ENCODE results near the gene PRCP. TPM values are rescaled to one million over a fixed set of nuclear protein-coding genes. Genes with fewer than 3 reads are reported as not detected.
"Not testable (repeated sequence)": the region's sequence is repeated elsewhere in the genome, so short reads cannot be mapped to it uniquely, and the experiment has no call there.

Gene PRCP
- 10 to 100 TPM; 26.7 to 28.4 TPM for total RNA-seq

GRCh38 chr11:82900277-82901164 lies at the start of gene PRCP:
PRCP (minus strand) TSS chr11:82900430; CDS start chr11:82900402, 28 bp downstream.
- CTCF ChIA-PET = interaction anchor here (0.7 to 2.6 kb wide), 5 partner anchors 27 to 259 kb away, joined by 3 to 8 read pairs (median 4); partner anchors contain the start of gene PCF11
- POLR2A ChIA-PET = interaction anchor here (0.5 to 3.1 kb wide), 12 partner anchors 25 to 385 kb away, joined by 3 to 23 read pairs (median 4); partner anchors contain the start of genes CCDC90B, PCF11 and RAB30

GRCh38 chr11:82949352-82949751 lies 49.1 kb upstream of the PRCP start:
- CTCF ChIA-PET = no interaction called here

GRCh38 chr11:82945682-82946081 lies 45.5 kb upstream of the PRCP start:
- ChIA-PET CTCF (no interaction called here), POLR2A (no interaction called here)

More at GRCh38 chr11:82949352-82949751, 49.1 kb upstream of the PRCP start:
- POLR2A ChIA-PET = no interaction called here

GRCh38 chr11:82945041-82945440 lies 44.8 kb upstream of the PRCP start:
- CTCF ChIA-PET = interaction anchor here (0.6 kb wide), 1 partner anchor 30 kb away, joined by 5 read pairs; no protein-coding TSS in a partner anchor
- POLR2A ChIA-PET = not testable (repeated sequence)

- ChIA-PET CTCF (no interaction called here), POLR2A (no interaction called here)
Measured at GRCh38 chr11:82944198-82944597, 44.0 kb upstream of the PRCP start.

- CTCF ChIA-PET, POLR2A ChIA-PET: not testable (repeated sequence)
Measured at GRCh38 chr11:82943430-82943829, 43.2 kb upstream of the PRCP start.

GRCh38 chr11:82942376-82942775 lies 42.1 kb upstream of the PRCP start:
- ChIA-PET POLR2A (no interaction called here), CTCF (no interaction called here)

- ChIA-PET POLR2A (no interaction called here), CTCF (interaction anchor here (1.0 to 1.2 kb wide), 3 partner anchors 71 to 215 kb away, joined by 3 to 4 read pairs (median 3); no protein-coding TSS in a partner anchor)
Measured at GRCh38 chr11:82939456-82939855, 39.2 kb upstream of the PRCP start.

GRCh38 chr11:82937554-82937953 lies 37.3 kb upstream of the PRCP start:
- POLR2A ChIA-PET = no interaction called here
- CTCF ChIA-PET = interaction anchor here (0.9 kb wide), 1 partner anchor 9 kb away, joined by 4 read pairs; no protein-coding TSS in a partner anchor

GRCh38 chr11:82936261-82936660 lies 36.0 kb upstream of the PRCP start:
- ChIA-PET POLR2A (no interaction called here), CTCF (no interaction called here)

- CTCF ChIA-PET = interaction anchor here (0.5 kb wide), 1 partner anchor 25 kb away, joined by 3 read pairs; no protein-coding TSS in a partner anchor
- POLR2A ChIA-PET = no interaction called here
Measured at GRCh38 chr11:82932564-82932963, 32.3 kb upstream of the PRCP start.

- CTCF ChIA-PET = interaction anchor here (0.6 kb wide), 1 partner anchor 17 kb away, joined by 4 read pairs; no protein-coding TSS in a partner anchor
- POLR2A ChIA-PET = interaction anchor here (0.6 kb wide), 1 partner anchor 169 kb away, joined by 4 read pairs; no protein-coding TSS in a partner anchor
Measured at GRCh38 chr11:82930734-82931133, 30.5 kb upstream of the PRCP start.

- POLR2A ChIA-PET = interaction anchor here (0.6 kb wide), 1 partner anchor 170 kb away, joined by 4 read pairs; no protein-coding TSS in a partner anchor
- CTCF ChIA-PET = no interaction called here
Measured at GRCh38 chr11:82930229-82930628, 30.0 kb upstream of the PRCP start.

GRCh38 chr11:82929121-82929520 lies 28.9 kb upstream of the PRCP start:
- CTCF ChIA-PET = no interaction called here
- POLR2A ChIA-PET = no interaction called here

- POLR2A ChIA-PET = no interaction called here
- CTCF ChIA-PET = interaction anchor here (1.0 kb wide), 2 partner anchors 27 to 245 kb away, joined by 3 to 4 read pairs; partner anchors contain the start of genes DDIAS and PRCP
Measured at GRCh38 chr11:82927264-82927880, 27.1 kb upstream of the PRCP start.

GRCh38 chr11:82924522-82925224 lies 24.4 kb upstream of the PRCP start:
- POLR2A ChIA-PET = no interaction called here
- CTCF ChIA-PET = interaction anchor here (1.1 to 1.7 kb wide), 2 partner anchors 16 to 57 kb away, joined by 3 to 5 read pairs; no protein-coding TSS in a partner anchor

- CTCF ChIA-PET, POLR2A ChIA-PET: not testable (repeated sequence)
Measured at GRCh38 chr11:82922396-82923173, 22.4 kb upstream of the PRCP start.

- POLR2A ChIA-PET = not testable (repeated sequence)
- CTCF ChIA-PET = interaction anchor here (1.4 kb wide), 1 partner anchor 12 kb away, joined by 3 read pairs; no protein-coding TSS in a partner anchor
Measured at GRCh38 chr11:82920227-82920626, 20.0 kb upstream of the PRCP start.

GRCh38 chr11:82919786-82920185 lies 19.6 kb upstream of the PRCP start:
- POLR2A ChIA-PET = not testable (repeated sequence)
- CTCF ChIA-PET = interaction anchor here (1.4 kb wide), 1 partner anchor 12 kb away, joined by 3 read pairs; no protein-coding TSS in a partner anchor
